A549 (cell line): ENCODE data around the gene HMG20A. TPM values are rescaled to one million over a fixed set of nuclear protein-coding genes. Genes with fewer than 3 reads are reported as not detected.

ENCODE experiments used
- ATAC-seq, 2 experiments: fragments of 200-7000 bp in 1 of 2; fragments of >200 bp in 1 of 2; cut with Nextera tagmentation in 1 of 2; cut with Tn5 transposase in 1 of 2; 3 replicates each; pipeline versions ENCODE4 v1.8.0 to v1.9.1; 2018 to 2020; ENCODE audit warnings: mild to moderate bottlenecking in 1 of 2, moderate library complexity in 1 of 2
- CTCF ChIA-PET: fragments of 300-600 bp; sonication (Branson Sonifier 250); formaldehyde crosslinking; extraction: SDS; loops from one replicate; lab custom pipeline; 2021; ENCODE audit warnings: antibody characterized with exemption, inconsistent platforms; lab: Yijun Ruan, JAX
- POLR2A ChIA-PET: fragments of 350-600 bp; formaldehyde crosslinking; extraction: SDS; loops from one replicate; lab custom pipeline; 2021; ENCODE audit warnings: antibody characterized with exemption, inconsistent platforms; lab: Yijun Ruan, JAX
- DNase-seq, 2 experiments: peaks; one replicate each; pipeline versions ENCODE4 v3.0.0 to v3.0.0-alpha.2; 2011 to 2016; ENCODE audit warnings: low read depth in 1 of 2, low spot score in 1 of 2
- FAIRE-seq: peaks from 2 replicates; lab custom pipeline; 2011; peaks lifted over from hg19 to GRCh38; lab: Jason Lieb, UNC
- H3K27ac ChIP-seq, 2 experiments: fragments of >200 bp; sonication (Bioruptor Twin); formaldehyde crosslinking; 3 replicates each; pipeline ENCODE4 v1.5.1; 2016 to 2017
- H3K4me1 ChIP-seq: fragments of >200 bp; sonication (Bioruptor Twin); formaldehyde crosslinking; 3 replicates; pipeline ENCODE4 v1.6.1; 2016
- H3K4me2 ChIP-seq: fragments of >200 bp; sonication (Bioruptor Twin); formaldehyde crosslinking; 3 replicates; pipeline ENCODE4 v1.6.1; 2016
- H3K4me3 ChIP-seq: fragments of >200 bp; sonication (Bioruptor Twin); formaldehyde crosslinking; 3 replicates; pipeline ENCODE4 v1.5.1; 2016
- H3K9me3 ChIP-seq: fragments of >200 bp; sonication (Bioruptor Twin); formaldehyde crosslinking; 3 replicates; pipeline ENCODE4 v1.6.1; 2016
- CHD4 ChIP-seq: fragments of 200-600 bp; sonication (generic); IDR thresholded peaks from 2 replicates; pipeline ENCODE4 v1.6.1; 2016; ENCODE audit warnings: antibody characterized with exemption, mild to moderate bottlenecking, borderline replicate concordance
- CTCF ChIP-seq: fragments of >200 bp; sonication (Bioruptor Twin); formaldehyde crosslinking; IDR thresholded peaks from 3 replicates; pipeline ENCODE4 v1.5.1; 2016
- EHMT2 ChIP-seq: fragments of 200-600 bp; sonication (generic); IDR thresholded peaks from 2 replicates; pipeline ENCODE4 v1.6.1; 2016; ENCODE audit warnings: antibody characterized with exemption, low read depth, mild to moderate bottlenecking, moderate library complexity
- FOSB ChIP-seq: fragments of 250-450 bp; sonication (Bioruptor Pico); IDR thresholded peaks from 2 replicates; pipeline ENCODE4 v1.5.0; 2020; ENCODE audit warnings: mild to moderate bottlenecking, moderate library complexity
- FOSL2 ChIP-seq, 2 experiments: fragments of 450-650 bp in 1 of 2; fragments of >200 bp in 1 of 2; sonication (Bioruptor Twin) in 1 of 2; formaldehyde crosslinking; IDR thresholded peaks; 2 replicates each; pipeline versions ENCODE4 v1.5.0 to v1.6.1; 2016 to 2020; ENCODE audit warnings: mild to moderate bottlenecking in 1 of 2, moderate library complexity in 1 of 2
- HEYL ChIP-seq: fragments of 250-450 bp; sonication (Bioruptor Pico); IDR thresholded peaks from 2 replicates; pipeline ENCODE4 v1.8.0; 2021; ENCODE audit warnings: mild to moderate bottlenecking, moderate library complexity
- HMGXB4 ChIP-seq: fragments of 250-450 bp; sonication (Bioruptor Pico); IDR thresholded peaks from 2 replicates; pipeline ENCODE4 v1.5.0; 2021; ENCODE audit warnings: mild to moderate bottlenecking, moderate library complexity, borderline replicate concordance
- HOXB13 ChIP-seq: fragments of 250-450 bp; sonication (Bioruptor Pico); IDR thresholded peaks from 2 replicates; pipeline ENCODE4 v1.5.0; 2020; ENCODE audit warnings: low read depth, mild to moderate bottlenecking, moderate library complexity
- MAFK ChIP-seq: fragments of 450-650 bp; IDR thresholded peaks from 2 replicates; pipeline ENCODE4 v1.6.1; 2014; ENCODE audit not compliant: partially characterized antibody
- MYC ChIP-seq: IDR thresholded peaks from 2 replicates; pipeline ENCODE4 v1.6.1; 2012; ENCODE audit warnings: mild to moderate bottlenecking, inconsistent platforms, low read length, improper control_type of control experiment, borderline replicate concordance
- NR3C1 ChIP-seq: fragments of >200 bp; sonication (Bioruptor Twin); formaldehyde crosslinking; IDR thresholded peaks from 3 replicates; pipeline ENCODE4 v1.6.1; 2017
- PBX3 ChIP-seq: IDR thresholded peaks from 2 replicates; pipeline ENCODE4 v1.6.1; 2012
- RAD21 ChIP-seq, 2 experiments: fragments of >200 bp in 1 of 2; sonication (Bioruptor Twin) in 1 of 2; formaldehyde crosslinking in 1 of 2; IDR thresholded peaks in 1 of 2; conservative IDR thresholded peaks in 1 of 2; 2 replicates in 1 of 2; 3 replicates in 1 of 2; pipeline ENCODE4 v1.6.1; 2012 to 2018; ENCODE audit warnings: inconsistent platforms in 1 of 2
- RCOR1 ChIP-seq: fragments of 150-350 bp; IDR thresholded peaks from 2 replicates; pipeline ENCODE4 v1.6.1; 2014; ENCODE audit warnings: antibody characterized with exemption, low read length, low read depth
- TFCP2L1 ChIP-seq: fragments of 250-450 bp; sonication (Bioruptor Pico); IDR thresholded peaks from 2 replicates; pipeline ENCODE4 v1.5.0; 2021; ENCODE audit warnings: mild to moderate bottlenecking
- TP53 ChIP-seq: fragments of 250-450 bp; sonication (Bioruptor Pico); IDR thresholded peaks from 2 replicates; pipeline ENCODE4 v1.5.0; 2021; ENCODE audit warnings: mild to moderate bottlenecking, moderate library complexity
- ZNF302 ChIP-seq: fragments of 250-450 bp; sonication (Bioruptor Pico); IDR thresholded peaks from 2 replicates; pipeline ENCODE4 v1.9.0; 2021; ENCODE audit warnings: inconsistent platforms, mild to moderate bottlenecking, moderate library complexity
- WGBS: methylation state at CpG from one replicate; pipeline ENCODE4 v1.1.6; 2017; ENCODE audit errors: missing lambda C conversion rate; 5-methylcytosine and 5-hydroxymethylcytosine counted together
- polyA plus RNA-seq, 4 experiments: library from polyadenylated mRNA; depleted of rRNA in 3 of 4; stranded (reverse); fragments of >200 nt; fragmentation: RNase III in 1 of 4; extraction: RNeasy Plus Mini Kit Qiagen cat#74134 plus additional on column Dnase treatment in 1 of 4; gene quantifications; 2 replicates in 3 of 4; 3 replicates in 1 of 4; pipeline ENCODE4 v1.2.3, GENCODE V29; 2011 to 2017

The HMG20A gene
- polyA plus RNA-seq, 2 of the 4 experiments (the other 2 are of a cell fraction): 29.5 to 85.1 TPM

GRCh38 chr15:77519540-77519939 lies 98.9 kb downstream of the HMG20A start:
- POLR2A ChIA-PET: interaction anchor here (0.5 kb wide), 1 partner anchor 629 kb away, joined by 6 read pairs; the partner anchor contains the start of gene IDH3A
- ATAC-seq: no peak

GRCh38 chr15:77521206-77521605 lies 100.5 kb downstream of the HMG20A start:
- TF ChIP-seq TP53 (no peak), FOSB (CRISPR knock-in tag) (no peak), MAFK (no peak), HOXB13 (no peak), RCOR1 (no peak), EHMT2 (no peak), HEYL (CRISPR knock-in tag) (no peak), HMGXB4 (CRISPR knock-in tag) (no peak), CHD4 (no peak), CTCF (no peak), RAD21 (conservative IDR thresholded peaks at IDR 0.05 in 1 of 2, IDR thresholded peaks at IDR 0.05 in 1 of 2) (no peak), ZNF302 (CRISPR knock-in tag) (no peak), TFCP2L1 (CRISPR knock-in tag) (no peak)
- no peaks in the 10 kb centered on the region for H3K9me3 ChIP-seq
- no peak for DNase-seq
- CTCF ChIA-PET: interaction anchor here (1.0 to 2.9 kb wide), 4 partner anchors 22 to 403 kb away, joined by 3 to 9 read pairs (median 4); no protein-coding TSS in a partner anchor
- no peak overlapping the region for H3K4me2 ChIP-seq
- H3K4me3 ChIP-seq: no peak overlapping the region
- no peak overlapping the region for H3K27ac ChIP-seq
- POLR2A ChIA-PET: no interaction called here
- 64% methylated on average over 6 of the region's 6 CpGs for WGBS
- H3K4me1 ChIP-seq: no peaks in the 10 kb centered on the region
- no peak for ATAC-seq
- FAIRE-seq: no peak

More at GRCh38 chr15:77519540-77519939, 98.9 kb downstream of the HMG20A start:
- Histone ChIP-seq H3K9me3 (no peaks in the 10 kb centered on the region), H3K4me1 (no peaks in the 10 kb centered on the region), H3K4me2 (no peak overlapping the region), H3K4me3 (no peak overlapping the region), H3K27ac (no peak overlapping the region)
- DNase-seq: no peak
- CTCF ChIA-PET: interaction anchor here (0.6 to 1.7 kb wide), 6 partner anchors 10 to 412 kb away, joined by 3 to 7 read pairs (median 4); no protein-coding TSS in a partner anchor
- no peak for FAIRE-seq
- TF ChIP-seq NR3C1: no peak
- 74% methylated on average over 3 of the region's 3 CpGs for WGBS

- no peaks in the 10 kb centered on the region for H3K9me3 ChIP-seq
- no peak for TF ChIP-seq PBX3
- no peak for TF ChIP-seq FOSL2 (IDR thresholded peaks at IDR 0.05)
- no peak for TF ChIP-seq FOSL2 (CRISPR knock-in tag; IDR thresholded peaks at IDR 0.05)
- no peak for TF ChIP-seq TFCP2L1 (CRISPR knock-in tag)
- no peak for TF ChIP-seq CTCF
- TF ChIP-seq MYC: no peak
- no peak for DNase-seq
- H3K27ac ChIP-seq: no peak overlapping the region
- ChIA-PET POLR2A (no interaction called here), CTCF (interaction anchor here (1.2 to 1.4 kb wide), 2 partner anchors 18 to 28 kb away, joined by 4 to 8 read pairs; no protein-coding TSS in a partner anchor)
- no peak overlapping the region for H3K4me3 ChIP-seq
- WGBS: 67% methylated on average over 5 of the region's 6 CpGs
- FAIRE-seq: no peak
- no peak overlapping the region for H3K4me2 ChIP-seq
- no peak; a peak in 1 of 6 replicates for ATAC-seq
- H3K4me1 ChIP-seq: no peaks in the 10 kb centered on the region
Measured at GRCh38 chr15:77525400-77525811, 104.7 kb downstream of the HMG20A start.
